ENCODE measurements around the gene PEX5L.
A peak's percentile ranks its signal among the peaks of the same experiment; 100 is the strongest.

The PEX5L gene

DNA sequence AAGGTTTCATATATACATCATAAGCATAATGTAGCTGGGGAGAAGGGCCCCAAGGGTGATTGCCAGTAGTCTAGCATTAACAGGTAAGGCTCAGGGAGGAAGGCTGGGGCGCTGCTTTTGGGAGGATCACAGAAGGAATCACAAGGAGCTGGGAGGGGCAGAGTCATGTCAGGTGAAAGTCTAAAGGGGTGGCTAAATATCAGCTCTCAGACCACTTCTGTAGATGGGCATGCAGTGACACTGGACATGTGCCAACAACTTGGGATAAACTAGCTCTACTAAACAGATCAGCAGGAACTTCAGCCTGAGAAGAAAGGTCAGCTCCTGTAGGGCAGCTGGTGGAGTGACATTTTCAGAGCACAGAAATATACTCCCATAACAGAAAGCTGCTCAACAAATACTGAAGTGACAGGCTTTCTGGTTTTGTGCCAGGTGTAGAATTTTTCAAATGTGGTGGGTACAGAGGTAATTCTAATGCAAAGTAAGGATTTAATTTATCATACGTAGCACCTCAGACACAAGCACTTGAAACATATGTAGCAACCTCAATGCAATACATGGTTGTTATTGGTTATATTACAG lies 79.4 kb downstream of the PEX5L start:
- DNase-seq (ENCODE audit: extremely low read depth in 1 of 2, low read depth in 1 of 2) = no peak

DNA sequence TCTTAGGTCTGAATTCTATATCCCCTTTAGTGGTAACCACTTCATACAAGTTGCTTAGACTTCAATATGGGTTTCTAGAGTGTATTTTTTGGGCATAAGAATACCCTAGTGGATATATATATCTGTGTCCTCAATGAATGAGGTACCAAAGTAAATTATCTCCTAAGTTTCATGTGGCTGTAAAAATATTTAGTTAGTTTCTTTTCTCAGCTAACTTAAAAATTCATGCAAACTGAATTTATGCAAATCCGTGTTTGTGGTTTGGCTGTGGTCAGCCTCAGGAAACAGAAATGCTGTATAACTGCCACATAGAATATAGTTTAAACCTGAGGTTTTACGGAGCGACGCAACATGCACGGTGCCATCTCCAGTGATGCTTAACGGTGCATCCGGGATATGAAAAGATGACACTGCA lies 80.3 kb downstream of the PEX5L start:
- no peak for DNase-seq (ENCODE audit: extremely low read depth in 1 of 2, low read depth in 1 of 2)

DNA sequence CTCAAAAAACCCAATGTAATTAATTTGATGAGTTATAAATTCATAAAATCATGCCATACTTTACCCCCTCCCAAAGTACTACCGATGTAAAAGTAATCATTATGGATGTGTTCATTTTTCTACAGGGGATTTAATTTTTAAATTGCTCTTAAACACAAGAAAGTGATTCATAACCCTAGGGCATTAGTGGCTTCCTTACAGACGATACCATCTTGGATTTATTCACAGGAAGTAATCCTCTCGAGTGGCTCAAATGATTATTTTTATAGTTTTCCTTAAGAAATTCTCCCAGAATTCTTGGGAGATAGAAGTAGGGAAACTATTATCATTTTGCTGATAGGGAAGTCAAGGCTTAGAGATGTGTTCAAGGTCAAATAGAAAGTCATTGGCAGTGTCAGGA lies 80.9 kb downstream of the PEX5L start:
- no peak for DNase-seq (ENCODE audit: extremely low read depth in 1 of 2, low read depth in 1 of 2)

DNA sequence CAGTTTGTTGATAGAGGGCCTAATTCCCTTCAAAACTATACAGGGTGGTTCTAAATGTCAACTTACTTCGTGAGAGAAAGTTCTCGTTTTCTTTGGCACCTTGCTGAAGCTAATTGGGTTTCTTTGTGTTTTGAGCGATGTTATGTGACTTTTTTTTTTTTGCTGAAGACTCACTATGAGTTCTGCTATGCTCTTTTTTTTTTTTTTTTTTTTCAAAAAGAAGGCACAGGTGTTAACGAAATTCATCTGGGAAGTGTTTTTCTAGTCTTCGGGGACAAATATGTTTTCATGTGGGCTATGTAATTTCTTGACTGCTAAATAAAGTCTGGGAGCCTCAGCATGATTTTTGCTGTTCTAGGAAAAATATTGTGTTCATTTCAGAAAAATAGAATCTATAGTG lies 81.5 kb downstream of the PEX5L start:
- DNase-seq (ENCODE audit: extremely low read depth in 1 of 2, low read depth in 1 of 2) = no peak

DNA sequence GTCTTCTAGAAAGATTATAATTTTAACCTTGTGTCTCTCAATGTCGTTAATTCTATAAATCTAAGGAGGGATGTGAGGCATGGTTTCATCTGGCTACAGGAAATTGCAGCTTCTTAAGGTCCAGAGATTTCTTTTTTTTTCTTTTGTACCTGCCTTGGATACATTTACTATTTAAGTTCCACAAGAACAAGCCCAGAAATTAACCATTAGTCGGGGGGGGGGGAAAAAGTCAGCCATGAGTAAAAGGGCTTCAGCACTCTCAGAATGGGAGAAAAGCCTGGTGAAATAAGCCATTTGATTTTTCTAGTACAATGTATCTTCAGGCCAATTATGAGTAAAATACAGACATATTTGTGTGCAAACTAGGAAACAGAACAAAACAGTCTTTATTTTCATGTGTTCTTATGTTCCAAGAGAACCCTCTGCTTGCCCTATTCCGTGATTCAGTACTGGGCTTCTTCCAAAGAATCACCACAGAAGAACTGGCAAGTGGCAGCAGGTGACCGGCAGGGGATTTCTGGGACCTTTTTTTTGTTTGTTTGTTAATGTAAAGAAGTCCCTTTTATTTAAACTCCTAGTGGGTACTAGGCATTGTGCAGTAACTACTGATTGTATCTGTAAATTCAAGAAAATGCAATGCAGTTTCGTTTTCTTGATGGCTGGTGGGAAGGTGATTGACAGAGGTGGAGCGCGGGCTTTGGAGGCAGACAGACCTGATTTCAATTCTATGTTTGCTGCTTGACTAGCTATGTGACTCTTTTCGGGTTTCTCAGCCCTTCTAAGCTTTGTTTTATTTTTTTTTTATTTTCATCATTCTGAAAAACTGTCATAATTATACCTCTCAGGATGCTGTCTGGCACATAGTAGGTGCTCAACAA lies 82.5 kb downstream of the PEX5L start:
- DNase-seq (ENCODE audit: extremely low read depth in 1 of 2, low read depth in 1 of 2) = no peak

DNA sequence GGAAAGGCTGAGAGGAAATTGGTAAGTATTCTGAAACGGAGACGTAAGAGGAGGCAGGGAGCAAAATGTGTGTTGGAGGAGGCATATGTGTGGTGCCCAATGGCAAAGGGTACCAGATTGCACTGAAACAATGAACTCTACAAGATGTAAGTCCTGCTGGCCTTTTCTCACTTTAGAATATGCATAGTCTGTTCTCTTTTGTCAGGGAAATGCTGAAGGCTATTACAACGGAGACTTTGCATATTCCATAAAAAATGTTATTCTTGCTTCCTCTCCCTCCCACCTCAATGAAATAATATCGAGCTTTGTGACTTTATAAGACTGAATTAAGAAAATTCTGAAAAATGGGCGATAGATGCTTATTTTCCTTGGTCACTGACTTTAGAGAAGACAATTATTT lies 85.9 kb downstream of the PEX5L start:
- DNase-seq (ENCODE audit: extremely low read depth in 1 of 2, low read depth in 1 of 2) = no peak

DNA sequence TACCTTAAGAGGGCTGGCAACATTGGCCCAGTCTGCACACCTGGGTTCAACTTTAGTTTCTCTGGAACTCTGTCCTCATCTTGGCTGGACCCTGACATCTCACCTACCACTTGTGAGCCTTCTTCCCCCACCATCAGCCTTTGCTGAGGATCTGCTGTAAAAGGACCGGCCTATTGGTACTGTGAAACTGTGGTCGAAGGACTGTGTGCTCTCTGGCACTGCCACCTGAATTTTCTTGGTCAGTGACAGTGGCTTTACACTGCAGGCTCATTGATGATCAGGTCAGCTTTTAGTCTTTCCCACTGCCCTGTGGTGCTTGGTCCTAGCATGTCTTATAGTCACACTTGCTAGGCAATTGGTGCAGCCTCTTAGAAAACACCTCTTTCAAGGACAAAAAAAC lies 86.9 kb downstream of the PEX5L start:
- no peak for DNase-seq (ENCODE audit: extremely low read depth in 1 of 2, low read depth in 1 of 2)

DNA sequence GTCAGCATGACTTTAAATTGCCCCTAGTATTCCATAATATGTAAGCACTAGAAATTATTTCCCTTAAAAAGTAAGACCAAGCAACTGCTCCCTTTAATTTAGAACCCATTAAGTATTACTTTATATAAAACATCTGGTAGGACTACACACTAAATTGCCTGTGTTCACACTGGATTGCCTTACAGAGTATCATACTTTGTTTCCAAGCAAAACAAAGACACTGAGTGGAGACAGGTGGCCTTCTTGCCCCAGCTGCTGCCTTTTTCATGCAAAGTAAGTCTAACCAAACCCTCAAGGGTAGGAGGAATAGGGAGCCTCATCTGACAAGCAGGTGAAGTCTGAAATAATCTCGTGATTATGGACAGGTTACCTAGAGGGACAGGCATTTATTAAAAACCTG lies 87.3 kb downstream of the PEX5L start:
- no peak for DNase-seq (ENCODE audit: extremely low read depth in 1 of 2, low read depth in 1 of 2)

DNA sequence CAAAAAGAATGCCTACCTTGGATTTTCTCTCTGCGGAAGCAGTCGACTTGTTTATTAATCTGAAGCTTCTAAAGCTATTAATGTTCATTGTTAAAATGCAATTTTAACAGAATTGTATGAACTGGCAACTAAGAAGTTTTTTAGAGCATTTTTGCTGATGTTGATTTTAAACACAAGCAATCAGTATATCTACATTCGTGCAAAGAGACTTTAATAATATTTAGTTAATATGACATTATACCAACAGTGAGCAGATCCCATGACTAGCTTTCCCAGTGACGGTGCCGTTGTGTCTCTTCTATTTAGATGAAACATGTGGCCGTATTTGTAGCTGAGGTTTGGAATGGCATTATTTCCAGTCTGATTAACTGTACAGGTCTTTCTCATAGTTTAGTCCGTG lies 88.0 kb downstream of the PEX5L start:
- no peak for DNase-seq (ENCODE audit: extremely low read depth in 1 of 2, low read depth in 1 of 2)

DNA sequence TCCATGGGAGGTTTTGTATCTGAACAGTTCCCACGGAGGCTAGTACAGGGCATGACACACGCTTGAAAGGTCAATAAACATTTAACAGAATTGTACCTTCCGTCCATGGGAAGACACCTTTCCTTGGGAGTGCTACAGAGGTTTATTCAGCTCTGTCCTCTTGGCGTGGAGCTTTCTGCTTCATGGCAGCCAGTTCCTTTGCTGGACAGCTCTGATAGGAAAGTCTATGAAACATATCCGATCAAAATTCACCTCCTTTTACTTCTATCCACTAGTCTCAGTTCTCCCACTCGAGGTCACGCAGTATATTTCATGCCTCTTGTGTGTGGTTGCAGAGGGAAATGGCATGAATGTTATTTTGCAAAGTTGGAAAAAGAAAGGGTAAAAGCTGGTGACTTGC lies 91.2 kb downstream of the PEX5L start:
- no peak for DNase-seq (ENCODE audit: extremely low read depth in 1 of 2, low read depth in 1 of 2)

DNA sequence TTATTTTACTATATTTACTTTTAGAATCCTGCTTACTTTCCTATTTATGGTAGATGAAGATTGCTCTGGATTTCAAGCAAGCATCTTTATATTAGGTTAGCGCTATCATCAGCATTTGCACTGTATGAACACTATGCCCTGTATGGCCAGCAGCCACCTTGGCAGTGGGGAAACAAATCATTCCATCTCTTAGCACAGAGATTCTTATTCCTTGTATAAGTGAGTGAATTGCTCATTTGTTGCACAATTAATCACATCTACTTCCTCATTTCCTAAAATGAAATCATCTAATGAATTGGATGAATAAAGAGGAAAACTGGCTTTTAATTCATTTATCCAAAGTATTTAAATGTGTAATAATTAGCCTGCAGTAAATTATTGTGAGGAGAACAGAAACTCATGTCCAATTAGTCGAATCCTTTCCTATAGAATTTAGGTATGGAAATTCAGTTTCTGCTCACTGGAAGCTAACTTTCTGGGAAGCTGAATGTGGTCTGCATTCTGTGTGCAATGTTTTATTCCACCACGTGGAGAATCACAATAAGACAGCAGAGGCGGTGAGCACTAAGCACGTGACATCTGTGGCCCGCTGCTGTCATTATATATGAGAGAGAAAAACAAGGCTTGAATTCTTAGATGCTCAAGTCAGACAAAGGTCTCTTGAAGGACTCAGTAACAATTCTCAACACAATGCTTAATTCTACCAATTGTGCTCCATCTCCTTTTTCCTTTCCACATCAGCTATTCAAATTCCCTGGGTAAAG lies 93.4 kb downstream of the PEX5L start:
- no peak for DNase-seq (ENCODE audit: extremely low read depth in 1 of 2, low read depth in 1 of 2)

DNA sequence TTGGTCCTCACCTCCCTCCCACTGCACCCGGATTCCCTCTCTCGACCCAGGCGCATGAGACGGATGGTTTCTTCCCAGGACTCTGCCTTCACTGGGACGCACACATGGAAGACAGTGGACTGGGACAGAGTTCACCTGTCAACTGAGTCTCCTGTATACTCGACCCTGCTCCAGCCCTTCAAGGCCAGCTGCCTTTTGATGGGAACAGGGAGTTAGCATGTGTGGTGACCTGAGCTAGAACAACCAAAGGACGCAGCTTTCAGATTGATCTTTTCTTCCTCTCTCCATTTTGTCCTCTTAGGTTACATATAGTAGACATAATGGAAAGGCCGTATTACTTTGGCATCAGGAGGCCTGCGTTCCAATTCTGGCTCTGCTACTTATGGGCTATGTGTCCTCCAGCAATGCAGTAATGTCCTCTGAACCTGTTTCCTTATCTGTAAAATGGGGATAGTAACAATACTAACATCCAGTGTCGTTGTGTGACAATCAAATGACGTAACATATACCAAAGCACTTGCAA lies 94.1 kb downstream of the PEX5L start:
- DNase-seq (ENCODE audit: extremely low read depth in 1 of 2, low read depth in 1 of 2) = no peak

DNA sequence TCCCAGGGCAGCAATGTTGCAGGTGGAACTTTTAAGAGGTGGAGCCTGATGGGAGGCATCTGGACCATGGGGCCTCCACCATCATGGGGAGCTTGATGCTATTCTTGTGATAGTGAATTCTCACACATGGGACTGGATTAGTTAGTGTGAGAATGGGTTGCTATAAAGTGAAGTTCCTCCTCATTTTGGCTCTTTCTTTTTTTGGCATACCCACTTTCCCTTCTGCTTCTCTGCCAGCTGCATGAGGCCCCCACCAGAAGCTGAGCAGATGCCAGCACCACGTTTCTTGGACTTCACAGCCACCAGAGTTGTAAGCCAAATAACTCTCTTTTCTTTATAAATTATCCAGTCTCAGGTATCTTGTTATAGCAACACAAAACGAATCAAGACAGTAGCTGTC lies 101.0 kb downstream of the PEX5L start:
- no peak for DNase-seq (ENCODE audit: extremely low read depth in 1 of 2, low read depth in 1 of 2)

DNA sequence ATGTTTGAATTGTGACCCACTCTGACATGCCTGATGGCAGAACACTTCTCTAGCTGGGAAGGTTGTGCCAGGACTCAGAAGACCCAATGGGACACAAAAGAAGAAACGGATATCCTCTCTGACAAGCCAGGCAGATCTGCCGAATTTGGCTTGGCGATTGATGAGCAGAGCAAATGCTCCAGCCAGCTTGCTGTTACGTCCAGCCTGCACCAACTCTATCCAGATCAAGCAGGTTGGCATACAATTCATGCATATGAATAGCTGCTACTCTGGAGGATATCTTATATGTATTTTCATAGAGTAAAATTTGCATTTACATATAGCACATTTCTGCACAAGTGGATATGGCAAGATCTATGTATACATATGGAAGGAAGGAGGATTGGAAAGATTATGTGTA lies 102.8 kb downstream of the PEX5L start:
- no peak for DNase-seq (ENCODE audit: extremely low read depth in 1 of 2, low read depth in 1 of 2)

DNA sequence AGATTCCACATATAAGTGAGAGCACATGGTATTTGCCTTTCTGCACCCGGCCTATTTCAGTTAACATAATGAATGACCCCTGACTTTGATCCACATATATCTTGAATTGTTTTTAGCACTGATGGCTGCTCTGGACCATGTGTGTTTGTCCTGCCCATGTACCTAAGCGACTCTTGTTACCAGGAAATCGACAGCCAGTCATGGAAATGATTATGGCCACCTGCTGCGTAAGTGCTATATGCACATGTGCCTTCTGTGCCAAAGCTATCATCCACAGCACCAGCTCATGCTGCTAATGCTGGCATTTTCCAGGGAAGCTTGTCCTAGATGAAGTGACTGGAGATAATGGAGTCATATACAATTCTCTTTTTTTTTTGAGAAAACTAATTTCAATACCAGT lies 103.7 kb downstream of the PEX5L start:
- DNase-seq (ENCODE audit: extremely low read depth in 1 of 2, low read depth in 1 of 2) = no peak

DNA sequence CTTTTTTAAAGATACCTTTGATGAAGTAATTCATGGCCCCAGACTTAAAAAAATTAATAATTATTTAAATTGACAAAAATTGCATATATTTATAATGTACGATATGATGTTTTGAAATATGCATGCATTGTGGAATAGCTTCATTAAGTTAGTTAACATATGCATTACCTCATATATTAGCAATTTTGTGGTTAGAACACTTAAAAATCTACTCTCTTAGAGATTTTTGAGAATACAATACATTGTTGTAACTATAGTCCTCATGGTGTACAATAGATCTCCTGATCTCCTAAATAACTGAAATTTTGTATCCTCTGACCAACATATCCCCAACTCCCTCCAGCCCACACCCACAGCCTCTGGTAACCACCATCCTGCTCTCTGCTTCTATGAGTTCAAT lies 104.1 kb downstream of the PEX5L start:
- no peak for DNase-seq (ENCODE audit: extremely low read depth in 1 of 2, low read depth in 1 of 2)

DNA sequence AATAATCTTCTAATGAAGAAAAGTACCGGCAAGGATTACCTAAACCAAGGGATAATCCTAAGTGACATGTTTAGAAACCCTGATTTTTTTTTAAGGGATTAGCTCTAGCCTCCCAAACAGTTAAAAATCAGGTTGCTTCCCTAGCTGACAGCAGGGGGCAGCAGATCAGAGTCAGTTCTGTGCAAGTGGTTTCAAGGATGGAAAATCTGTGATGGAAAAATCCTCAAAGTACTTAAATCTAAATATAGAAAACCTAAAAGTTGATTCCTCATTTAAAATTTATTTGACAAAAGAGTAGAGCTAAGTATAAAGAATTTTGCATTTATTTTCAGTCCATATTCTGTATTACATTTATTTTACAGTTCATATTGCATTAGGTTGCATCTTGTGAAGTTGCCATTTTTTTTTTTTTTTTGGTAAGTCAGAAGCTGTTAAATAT lies 107.6 kb downstream of the PEX5L start:
- DNase-seq (ENCODE audit: extremely low read depth in 1 of 2, low read depth in 1 of 2) = peak in 1 of 2 donors; percentile 6

DNA sequence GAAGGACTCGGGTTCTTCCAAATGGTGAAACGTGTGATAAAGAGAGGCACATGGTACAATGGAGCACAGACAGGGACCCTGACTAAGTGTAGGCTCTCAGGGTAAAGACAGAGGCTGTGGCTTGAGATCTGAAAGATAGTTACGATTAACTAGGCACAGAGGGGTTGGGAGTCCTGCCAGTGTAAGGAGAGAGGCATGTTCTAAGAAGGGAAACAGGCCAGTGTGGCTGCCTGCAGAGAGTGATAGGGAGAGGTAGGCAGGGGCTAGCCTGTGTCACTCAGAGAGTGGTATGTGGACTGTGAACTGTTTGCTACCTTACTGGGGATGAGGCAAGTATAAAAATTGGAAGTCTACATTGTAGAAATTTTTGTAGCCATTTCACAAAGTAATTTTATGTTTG lies 109.5 kb downstream of the PEX5L start:
- DNase-seq (ENCODE audit: extremely low read depth in 1 of 2, low read depth in 1 of 2) = no peak

DNA sequence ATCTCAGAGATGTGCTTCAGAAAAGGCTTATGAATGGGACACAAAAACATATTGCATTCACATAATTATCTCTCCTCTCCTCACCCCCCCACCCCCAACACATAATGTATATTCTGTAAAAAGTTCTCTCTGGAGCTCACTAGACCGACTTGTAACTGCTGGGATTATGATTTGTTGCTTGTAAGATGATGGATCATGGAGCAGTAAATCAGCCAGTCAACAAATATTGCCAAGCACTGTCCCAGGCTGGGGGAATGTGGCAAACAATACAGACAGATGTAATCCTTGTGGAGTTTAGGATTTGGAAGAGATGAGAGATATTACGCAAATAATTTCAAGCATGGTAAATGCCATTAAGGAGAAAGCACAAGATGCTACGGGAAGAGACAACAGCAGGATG lies 114.8 kb downstream of the PEX5L start:
- no peak for DNase-seq (ENCODE audit: extremely low read depth in 1 of 2, low read depth in 1 of 2)

DNA sequence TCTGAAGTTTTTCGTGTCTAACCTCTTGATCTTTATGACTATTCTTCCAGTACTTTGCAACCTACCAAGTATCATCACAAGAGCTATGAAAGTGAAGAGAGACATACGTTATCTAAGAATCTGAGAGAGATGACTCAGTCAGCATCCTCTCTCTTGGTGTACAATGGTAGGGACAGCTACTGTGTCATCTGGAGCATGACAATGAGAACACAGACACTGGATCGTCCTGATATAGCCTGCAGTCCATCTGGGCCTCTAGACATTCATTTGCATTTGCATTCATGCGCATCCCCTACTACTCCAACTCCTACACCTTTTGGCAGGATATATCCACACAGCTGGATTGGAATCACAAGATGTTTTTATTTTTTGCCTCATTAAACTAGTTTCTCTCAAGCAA lies 115.2 kb downstream of the PEX5L start:
- DNase-seq (ENCODE audit: extremely low read depth in 1 of 2, low read depth in 1 of 2) = no peak

DNA sequence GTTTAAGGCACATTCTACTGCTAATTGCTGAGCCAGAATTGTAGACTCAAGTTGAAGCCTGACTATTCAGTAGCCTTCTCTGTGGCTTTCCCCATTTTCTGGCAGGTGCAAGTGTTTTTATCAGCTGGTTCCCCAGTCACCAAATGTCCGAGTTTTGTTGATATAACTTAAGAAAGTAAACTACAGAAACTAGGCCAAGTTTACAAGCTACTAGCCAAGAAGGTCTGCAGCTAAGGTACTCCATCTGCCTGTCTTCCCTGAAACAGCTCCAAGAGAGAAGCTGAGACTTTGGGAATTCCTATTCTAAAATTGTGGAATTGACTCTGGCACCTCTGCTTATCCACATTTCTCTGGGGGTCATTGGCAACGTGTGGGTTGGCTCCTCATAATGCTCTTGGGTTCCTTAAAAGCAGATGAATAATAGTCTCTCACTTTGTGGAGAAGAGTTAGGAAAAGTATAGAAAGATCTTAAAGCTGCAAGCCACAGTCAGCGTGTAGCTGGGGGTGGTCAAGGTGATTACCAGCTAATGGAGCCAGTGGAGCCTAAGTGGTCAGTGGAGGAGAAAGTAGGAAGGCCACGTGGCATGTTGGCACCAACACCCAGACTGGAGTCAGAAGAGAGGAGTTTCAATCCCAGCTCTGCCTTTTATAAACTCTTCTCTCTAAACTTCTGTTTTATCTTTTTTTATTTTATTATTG lies 128.8 kb downstream of the PEX5L start:
- DNase-seq (ENCODE audit: extremely low read depth in 1 of 2, low read depth in 1 of 2) = no peak

Data from activated CD8-positive, alpha-beta memory T cell treated with anti-CD3 and anti-CD28 coated beads for 1 hour (primary cell).